IMR-90 (cell line): ENCODE data around the gene AIF1. TPM values are rescaled to one million over a fixed set of nuclear protein-coding genes. Genes with fewer than 3 reads are reported as not detected.

Experiments
- ATAC-seq: fragments of 200-7000 bp; cut with Tn5 transposase; 2 replicates; pipeline ENCODE4 v1.9.1; 2020; ENCODE audit warnings: low read depth, mild to moderate bottlenecking, moderate library complexity
- BruUV-seq: library from RNA; stranded (reverse); fragments of 400-500 nt; replicated peaks from 2 replicates; lab custom pipeline; 2021; lab: Mats Ljungman, UMichigan
- CTCF ChIA-PET: fragments of 300-600 bp; formaldehyde crosslinking; extraction: SDS; loops from one replicate; lab custom pipeline; 2021; ENCODE audit warnings: antibody characterized with exemption; lab: Yijun Ruan, JAX
- POLR2A ChIA-PET: fragments of 300-600 bp; sonication (Branson Sonifier 250); formaldehyde crosslinking; loops from one replicate; lab custom pipeline; 2022; ENCODE audit warnings: antibody characterized with exemption; ENCODE audit not compliant: unreplicated experiment; lab: Charles Lee
- DNase-seq: peaks from one replicate; pipeline ENCODE4 v3.0.0; 2013
- H2AFZ ChIP-seq: replicated peaks from 2 replicates; pipeline ENCODE3; 2013; ENCODE audit warnings: low read length, mild to moderate bottlenecking; ENCODE audit not compliant: poor library complexity
- H2AK5ac ChIP-seq: 2 replicates; pipeline ENCODE4 v1.6.1; 2013; ENCODE audit warnings: low read depth, low read length, inconsistent platforms
- H2AK9ac ChIP-seq: replicated peaks from 2 replicates; pipeline ENCODE3; 2013; ENCODE audit warnings: mild to moderate bottlenecking, low read depth, low read length, moderate library complexity; ENCODE audit not compliant: poor library complexity
- H2BK120ac ChIP-seq: 2 replicates; pipeline ENCODE4 v1.6.1; 2013; ENCODE audit warnings: low read depth, low read length, inconsistent platforms
- H2BK15ac ChIP-seq: 3 replicates; pipeline ENCODE4 v1.6.1; 2013; ENCODE audit warnings: low read depth, low read length, inconsistent platforms
- H2BK20ac ChIP-seq: 2 replicates; pipeline ENCODE4 v1.6.1; 2013; ENCODE audit warnings: low read depth, mild to moderate bottlenecking, inconsistent platforms, low read length, moderate library complexity
- H2BK5ac ChIP-seq: 2 replicates; pipeline ENCODE4 v1.6.1; 2013; ENCODE audit warnings: mild to moderate bottlenecking, low read depth, low read length, inconsistent platforms; ENCODE audit not compliant: poor library complexity, severe bottlenecking
- H3K14ac ChIP-seq: replicated peaks from 2 replicates; pipeline ENCODE4 v1.6.1; 2013; ENCODE audit warnings: low read depth, low read length, inconsistent platforms
- H3K18ac ChIP-seq: 2 replicates; pipeline ENCODE4 v1.6.1; 2013; ENCODE audit warnings: low read depth, low read length, control low read depth
- H3K23ac ChIP-seq: 2 replicates; pipeline ENCODE4 v1.6.1; 2013; ENCODE audit warnings: low read depth, low read length, inconsistent platforms
- H3K27ac ChIP-seq: 2 replicates; pipeline ENCODE4 v1.5.1; 2013; ENCODE audit warnings: mild to moderate bottlenecking, control low read depth, low read length; ENCODE audit not compliant: insufficient read depth
- H3K27me3 ChIP-seq: 2 replicates; pipeline ENCODE4 v1.6.1; 2013; ENCODE audit warnings: low read length; ENCODE audit not compliant: control insufficient read depth, insufficient read depth
- H3K36me3 ChIP-seq: 2 replicates; pipeline ENCODE4 v1.6.1; 2013; ENCODE audit warnings: low read length, mixed read lengths; ENCODE audit not compliant: control insufficient read depth, insufficient read depth
- H3K4ac ChIP-seq: 2 replicates; pipeline ENCODE4 v1.6.1; 2013; ENCODE audit warnings: low read depth, low read length, inconsistent platforms
- H3K4me1 ChIP-seq: 2 replicates; pipeline ENCODE4 v1.6.1; 2013; ENCODE audit warnings: low read length, mixed read lengths; ENCODE audit not compliant: control insufficient read depth, insufficient read depth
- H3K4me2 ChIP-seq: 2 replicates; pipeline ENCODE4 v1.6.1; 2013; ENCODE audit warnings: low read depth, mild to moderate bottlenecking, control low read depth, low read length, moderate library complexity
- H3K4me3 ChIP-seq: 2 replicates; pipeline ENCODE4 v1.5.1; 2013; ENCODE audit warnings: low read depth, mild to moderate bottlenecking, control low read depth, low read length, moderate library complexity; ENCODE audit not compliant: insufficient read depth
- H3K56ac ChIP-seq: 2 replicates; pipeline ENCODE4 v1.6.1; 2013; ENCODE audit warnings: low read length, inconsistent platforms; ENCODE audit not compliant: insufficient read depth; ENCODE audit errors: extremely low read depth
- H3K79me1 ChIP-seq, 2 experiments: 2 replicates each; pipeline ENCODE4 v1.6.1; 2013; ENCODE audit warnings: low read length in 2 of 2, inconsistent platforms in 1 of 2, low read depth in 1 of 2
- H3K9ac ChIP-seq: 2 replicates; pipeline ENCODE4 v1.6.1; 2013; ENCODE audit warnings: low read depth, low read length, control low read depth
- H3K9me1 ChIP-seq: 2 replicates; pipeline ENCODE4 v1.6.1; 2013; ENCODE audit warnings: low read length, inconsistent platforms; ENCODE audit not compliant: insufficient read depth
- H3K9me3 ChIP-seq: 2 replicates; pipeline ENCODE4 v1.6.1; 2013; ENCODE audit warnings: low read length; ENCODE audit not compliant: control insufficient read depth, insufficient read depth
- H4K20me1 ChIP-seq: 2 replicates; pipeline ENCODE4 v1.6.1; 2013; ENCODE audit warnings: low read length, inconsistent platforms; ENCODE audit not compliant: insufficient read depth
- H4K5ac ChIP-seq: 2 replicates; pipeline ENCODE4 v1.6.1; 2013; ENCODE audit warnings: mild to moderate bottlenecking, low read depth, low read length, control low read depth
- H4K8ac ChIP-seq, 2 experiments: 2 replicates each; pipeline ENCODE4 v1.6.1; 2013; ENCODE audit warnings: low read depth in 2 of 2, low read length in 2 of 2, control low read depth in 1 of 2, inconsistent platforms in 1 of 2
- H4K91ac ChIP-seq: 2 replicates; pipeline ENCODE4 v1.6.1; 2013; ENCODE audit warnings: low read depth, low read length, inconsistent platforms; ENCODE audit not compliant: insufficient read depth
- CHD1 ChIP-seq: IDR thresholded peaks from 2 replicates; pipeline ENCODE4 v1.6.1; 2012; ENCODE audit warnings: low read depth, low read length, improper control_type of control experiment
- NFE2L2 ChIP-seq: fragments of 150-350 bp; IDR thresholded peaks from 2 replicates; pipeline ENCODE4 v1.6.1; 2016; ENCODE audit warnings: low read depth, mild to moderate bottlenecking, low read length
- POLR2A ChIP-seq: IDR thresholded peaks from 2 replicates; pipeline ENCODE4 v1.6.1; 2012; ENCODE audit warnings: mild to moderate bottlenecking, low read depth, low read length
- RFX5 ChIP-seq: IDR thresholded peaks from 2 replicates; pipeline ENCODE4 v1.8.0; 2012; ENCODE audit warnings: low read depth, mild to moderate bottlenecking, low read length, moderate library complexity
- WGBS, 2 experiments: methylation state at CpG; one replicate each; pipeline versions ENCODE4 v1.1.5 to v1.1.7; 2013; ENCODE audit warnings: missing lambda C conversion rate in 2 of 2; ENCODE audit not compliant: insufficient read length in 1 of 2; ENCODE audit errors: extremely low coverage in 2 of 2; 5-methylcytosine and 5-hydroxymethylcytosine counted together
- dilution Hi-C: fragments of 300-500 bp; cut with HindIII; formaldehyde crosslinking; loops from one replicate; pipeline ENCODE4 v1.14.3; 2018; ENCODE audit warnings: low sequenced_read_pairs; ENCODE audit not compliant: unreplicated experiment
- in situ Hi-C: fragments of 300-500 bp; cut with MboI; formaldehyde crosslinking; loops from 3 replicates; pipeline ENCODE4 v1.14.3; 2019; ENCODE audit warnings: low sequenced_read_pairs, inconsistent platforms, mixed read lengths
- intact Hi-C: fragments of 100-400 bp; cut with micrococcal nuclease; formaldehyde crosslinking; loops from 2 replicates; pipeline ENCODE4 v1.10.0; 2022
- polyA plus RNA-seq, 3 experiments: library from polyadenylated mRNA; depleted of rRNA; stranded (reverse); fragments of >200 nt; gene quantifications; 2 replicates each; pipeline ENCODE4 v1.2.3, GENCODE V29; 2012; ENCODE audit warnings: low replicate concordance in 1 of 3
- total RNA-seq: library from RNA; depleted of rRNA; stranded (reverse); fragments of >200 nt; gene quantifications from 2 replicates; pipeline ENCODE4 v1.2.3, GENCODE V29; 2012
- TF ChIP-seq, protein P1 (sequence below): conservative IDR thresholded peaks from 2 replicates; pipeline ENCODE4 v1.5.1; 2012; ENCODE audit warnings: mild to moderate bottlenecking, low read depth, low read length, improper control_type of control experiment
- TF ChIP-seq, protein P2 (sequence below): fragments of 150-350 bp; IDR thresholded peaks from 2 replicates; pipeline ENCODE4 v1.6.1; 2017; ENCODE audit warnings: mild to moderate bottlenecking, antibody characterized with exemption, low read length, low read depth

The AIF1 gene
- total and polyA plus RNA-seq, 2 of the 4 experiments (the other 2 are of a cell fraction), result not detected

DNA sequence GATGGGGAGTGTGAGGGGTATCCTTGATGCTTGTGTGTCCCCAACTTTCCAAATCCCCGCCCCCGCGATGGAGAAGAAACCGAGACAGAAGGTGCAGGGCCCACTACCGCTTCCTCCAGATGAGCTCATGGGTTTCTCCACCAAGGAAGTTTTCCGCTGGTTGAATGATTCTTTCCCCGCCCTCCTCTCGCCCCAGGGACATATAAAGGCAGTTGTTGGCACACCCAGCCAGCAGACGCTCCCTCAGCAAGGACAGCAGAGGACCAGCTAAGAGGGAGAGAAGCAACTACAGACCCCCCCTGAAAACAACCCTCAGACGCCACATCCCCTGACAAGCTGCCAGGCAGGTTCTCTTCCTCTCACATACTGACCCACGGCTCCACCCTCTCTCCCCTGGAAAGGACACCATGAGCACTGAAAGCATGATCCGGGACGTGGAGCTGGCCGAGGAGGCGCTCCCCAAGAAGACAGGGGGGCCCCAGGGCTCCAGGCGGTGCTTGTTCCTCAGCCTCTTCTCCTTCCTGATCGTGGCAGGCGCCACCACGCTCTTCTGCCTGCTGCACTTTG lies 39.6 kb upstream of the AIF1 start, which contains the start of gene TNF:
TSS of gene TNF (plus strand) at position 231 of the 567 bp plus-strand sequence. CDS start at position 408, 177 bp downstream.
- dilution Hi-C loops, result no loop called here
- H2BK5ac ChIP-seq, result no peak within 1 kb of the TSS
- H2AK9ac ChIP-seq, result no peak within 1 kb of the TSS
- peak within 1 kb of the TSS; percentile 21 for H2AFZ ChIP-seq
- H4K8ac ChIP-seq, result no peak within 1 kb of the TSS
- no peak within 1 kb of the TSS for H4K5ac ChIP-seq
- WGBS, 2 experiments, result 93% methylated on average over 5 of the region's 19 CpGs; no CpG with 5 or more reads in 1 of the 2 experiments
- no peak within 1 kb of the TSS for H3K27ac ChIP-seq
- H3K36me3 ChIP-seq, result no peaks in the 10 kb centered on the region
- no peaks in the 10 kb centered on the region for H3K9me3 ChIP-seq
- H3K27me3 ChIP-seq, result peaks cover 33% of the 10 kb centered on the region
- H3K56ac ChIP-seq, result no peak within 1 kb of the TSS
- in situ Hi-C loops, result no loop called here
- no peak within 1 kb of the TSS for H3K14ac ChIP-seq
- H3K9me1 ChIP-seq, result no peaks in the 10 kb centered on the region
- CTCF ChIA-PET, result no interaction called here
- no peak within 1 kb of the TSS for H2BK120ac ChIP-seq
- no peak within 1 kb of the TSS for H2AK5ac ChIP-seq
- POLR2A ChIA-PET, result no interaction called here
- H3K4me3 ChIP-seq, result no peak within 1 kb of the TSS
- H3K79me1 ChIP-seq, result no peaks in the 10 kb centered on the region
- no peak within 1 kb of the TSS for H3K9ac ChIP-seq
- no peak within 1 kb of the TSS for H3K4me2 ChIP-seq
- DNase-seq (no peak), ATAC-seq (no peak)
- H3K4me1 ChIP-seq, result no peaks in the 10 kb centered on the region
- H2BK20ac ChIP-seq, result no peak within 1 kb of the TSS
- no TSS peak for BruUV-seq
- TF ChIP-seq, protein P1, sequence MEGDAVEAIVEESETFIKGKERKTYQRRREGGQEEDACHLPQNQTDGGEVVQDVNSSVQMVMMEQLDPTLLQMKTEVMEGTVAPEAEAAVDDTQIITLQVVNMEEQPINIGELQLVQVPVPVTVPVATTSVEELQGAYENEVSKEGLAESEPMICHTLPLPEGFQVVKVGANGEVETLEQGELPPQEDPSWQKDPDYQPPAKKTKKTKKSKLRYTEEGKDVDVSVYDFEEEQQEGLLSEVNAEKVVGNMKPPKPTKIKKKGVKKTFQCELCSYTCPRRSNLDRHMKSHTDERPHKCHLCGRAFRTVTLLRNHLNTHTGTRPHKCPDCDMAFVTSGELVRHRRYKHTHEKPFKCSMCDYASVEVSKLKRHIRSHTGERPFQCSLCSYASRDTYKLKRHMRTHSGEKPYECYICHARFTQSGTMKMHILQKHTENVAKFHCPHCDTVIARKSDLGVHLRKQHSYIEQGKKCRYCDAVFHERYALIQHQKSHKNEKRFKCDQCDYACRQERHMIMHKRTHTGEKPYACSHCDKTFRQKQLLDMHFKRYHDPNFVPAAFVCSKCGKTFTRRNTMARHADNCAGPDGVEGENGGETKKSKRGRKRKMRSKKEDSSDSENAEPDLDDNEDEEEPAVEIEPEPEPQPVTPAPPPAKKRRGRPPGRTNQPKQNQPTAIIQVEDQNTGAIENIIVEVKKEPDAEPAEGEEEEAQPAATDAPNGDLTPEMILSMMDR, result no peak
- TF ChIP-seq POLR2A (no peak), NFE2L2 (no peak), CHD1 (no peak), RFX5 (no peak)
- TF ChIP-seq, protein P2, sequence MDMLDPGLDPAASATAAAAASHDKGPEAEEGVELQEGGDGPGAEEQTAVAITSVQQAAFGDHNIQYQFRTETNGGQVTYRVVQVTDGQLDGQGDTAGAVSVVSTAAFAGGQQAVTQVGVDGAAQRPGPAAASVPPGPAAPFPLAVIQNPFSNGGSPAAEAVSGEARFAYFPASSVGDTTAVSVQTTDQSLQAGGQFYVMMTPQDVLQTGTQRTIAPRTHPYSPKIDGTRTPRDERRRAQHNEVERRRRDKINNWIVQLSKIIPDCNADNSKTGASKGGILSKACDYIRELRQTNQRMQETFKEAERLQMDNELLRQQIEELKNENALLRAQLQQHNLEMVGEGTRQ, result no peak
- H4K20me1 ChIP-seq, result no peaks in the 10 kb centered on the region
- H3K4ac ChIP-seq, result no peak within 1 kb of the TSS
- H3K23ac ChIP-seq, result no peak within 1 kb of the TSS
- no peak within 1 kb of the TSS for H2BK15ac ChIP-seq
- no peak within 1 kb of the TSS for H4K91ac ChIP-seq
- no peak within 1 kb of the TSS for H3K18ac ChIP-seq
- intact Hi-C loops, result no loop called here
